HFFc6 (cell line): Measurements from ENCODE around the gene ZNF524. TPM values are rescaled to one million over a fixed set of nuclear protein-coding genes. Genes with fewer than 3 reads are reported as not detected.

Source experiments
- DNase-seq: peaks from one replicate; pipeline ENCODE4 v3.0.0-alpha.2; 2018
- H3K27ac Mint-ChIP-seq: 2 replicates; pipeline ENCODE4 v1.8.0; 2020; ENCODE audit warnings: mild to moderate bottlenecking, mixed read lengths
- H3K27me3 Mint-ChIP-seq: 2 replicates; pipeline ENCODE4 v1.8.0; 2021; ENCODE audit warnings: mild to moderate bottlenecking, moderate library complexity, mixed read lengths; ENCODE audit not compliant: insufficient read depth
- H3K36me3 Mint-ChIP-seq: 2 replicates; pipeline ENCODE4 v1.8.0; 2021; ENCODE audit warnings: low read depth, mixed read lengths
- H3K4me1 Mint-ChIP-seq: 2 replicates; pipeline ENCODE4 v1.8.0; 2020; ENCODE audit warnings: low read depth, mixed read lengths
- H3K4me3 Mint-ChIP-seq: 2 replicates; pipeline ENCODE4 v1.8.0; 2020; ENCODE audit warnings: mild to moderate bottlenecking, moderate library complexity, mixed read lengths
- H3K9me3 Mint-ChIP-seq: 2 replicates; pipeline ENCODE4 v1.8.0; 2020; ENCODE audit warnings: mild to moderate bottlenecking, mixed read lengths
- total RNA-seq, 6 experiments: library from RNA; stranded (reverse); fragmentation: NEBNext Ultra II Directional; extraction: Animal tissue kit (Norgen Biotek cat#: 25700); gene quantifications; 2 replicates in 1 of 6; 3 replicates in 5 of 6; pipeline ENCODE4 v1.2.3, GENCODE V29; 2021
- TF ChIP-seq, protein P1 (sequence below): fragments of 200-600 bp; sonication (generic); IDR thresholded peaks from 2 replicates; pipeline ENCODE4 v1.5.0; 2021; ENCODE audit warnings: antibody characterized with exemption, mild to moderate bottlenecking

The ZNF524 gene
- total RNA-seq, 6 experiments from 2014 or later = 9.3 to 12.0 (median 10.7) TPM

DNA sequence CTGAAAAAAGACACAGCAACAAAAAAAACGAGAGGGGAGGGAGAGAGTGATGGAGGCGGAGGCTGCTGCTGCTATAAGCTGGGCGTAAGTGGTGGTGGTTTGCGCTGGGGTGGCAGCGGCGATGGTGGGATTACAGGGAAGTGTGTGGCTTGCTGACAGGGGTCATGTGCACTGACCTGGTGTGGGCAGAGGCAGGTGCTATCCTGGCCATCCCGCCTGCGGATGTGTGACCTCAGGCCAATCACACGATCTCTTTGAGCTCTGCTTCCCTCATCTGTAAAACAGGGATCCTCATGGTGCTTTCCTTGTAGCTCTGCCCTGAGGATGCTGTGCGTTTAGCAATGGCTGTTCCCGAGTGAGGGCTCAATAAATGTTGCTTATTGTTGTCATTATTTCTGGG, 37.4 kb downstream of the ZNF524 start:
- no peak for DNase-seq
- TF ChIP-seq, protein P1, sequence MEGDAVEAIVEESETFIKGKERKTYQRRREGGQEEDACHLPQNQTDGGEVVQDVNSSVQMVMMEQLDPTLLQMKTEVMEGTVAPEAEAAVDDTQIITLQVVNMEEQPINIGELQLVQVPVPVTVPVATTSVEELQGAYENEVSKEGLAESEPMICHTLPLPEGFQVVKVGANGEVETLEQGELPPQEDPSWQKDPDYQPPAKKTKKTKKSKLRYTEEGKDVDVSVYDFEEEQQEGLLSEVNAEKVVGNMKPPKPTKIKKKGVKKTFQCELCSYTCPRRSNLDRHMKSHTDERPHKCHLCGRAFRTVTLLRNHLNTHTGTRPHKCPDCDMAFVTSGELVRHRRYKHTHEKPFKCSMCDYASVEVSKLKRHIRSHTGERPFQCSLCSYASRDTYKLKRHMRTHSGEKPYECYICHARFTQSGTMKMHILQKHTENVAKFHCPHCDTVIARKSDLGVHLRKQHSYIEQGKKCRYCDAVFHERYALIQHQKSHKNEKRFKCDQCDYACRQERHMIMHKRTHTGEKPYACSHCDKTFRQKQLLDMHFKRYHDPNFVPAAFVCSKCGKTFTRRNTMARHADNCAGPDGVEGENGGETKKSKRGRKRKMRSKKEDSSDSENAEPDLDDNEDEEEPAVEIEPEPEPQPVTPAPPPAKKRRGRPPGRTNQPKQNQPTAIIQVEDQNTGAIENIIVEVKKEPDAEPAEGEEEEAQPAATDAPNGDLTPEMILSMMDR = no peak
- H3K9me3 Mint-ChIP-seq = no peaks in the 10 kb centered on the region
- H3K4me1 Mint-ChIP-seq = peaks cover 68% of the 10 kb centered on the region
- peak overlapping the region; percentile 75; the same call in 1 of the 2 replicates for H3K27ac Mint-ChIP-seq
- peaks cover 42% of the 10 kb centered on the region for H3K36me3 Mint-ChIP-seq
- peaks cover 9% of the 10 kb centered on the region for H3K27me3 Mint-ChIP-seq
- H3K4me3 Mint-ChIP-seq = no peak overlapping the region; the same call in 1 of the 2 replicates

DNA sequence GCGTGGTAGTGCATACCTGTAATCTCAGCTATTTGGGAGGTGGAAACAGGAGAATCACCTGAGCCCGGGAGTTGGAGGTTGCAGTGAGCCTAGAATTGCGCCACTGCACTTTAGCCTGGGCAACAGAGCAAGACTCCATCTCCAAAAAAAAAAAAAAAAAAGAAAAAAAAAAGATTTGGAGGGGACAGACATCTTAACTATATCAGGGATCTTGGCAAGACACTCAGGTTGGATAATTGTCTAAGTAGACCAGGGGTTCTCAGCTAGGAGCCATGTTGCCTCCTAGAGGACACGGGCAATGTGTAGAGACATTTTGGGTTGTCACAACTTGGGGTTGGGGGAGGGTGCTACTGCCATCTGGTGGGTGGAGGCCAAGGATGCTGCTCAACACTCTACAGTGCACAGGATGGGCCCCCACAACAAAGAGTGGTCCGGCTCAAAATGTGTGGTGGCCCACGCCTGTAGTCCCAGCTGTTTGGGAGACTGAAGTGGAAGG, 38.8 kb downstream of the ZNF524 start:
- TF ChIP-seq, protein P1 = peak; percentile 73
- Mint-ChIP-seq H3K36me3 (peaks cover 49% of the 10 kb centered on the region), H3K4me1 (peaks cover 71% of the 10 kb centered on the region), H3K27me3 (peaks cover 14% of the 10 kb centered on the region), H3K9me3 (no peaks in the 10 kb centered on the region), H3K4me3 (peak overlapping the region; percentile 32; the same call in 1 of the 2 replicates), H3K27ac (peak overlapping the region; percentile 56)
- DNase-seq = peak; percentile 24

DNA sequence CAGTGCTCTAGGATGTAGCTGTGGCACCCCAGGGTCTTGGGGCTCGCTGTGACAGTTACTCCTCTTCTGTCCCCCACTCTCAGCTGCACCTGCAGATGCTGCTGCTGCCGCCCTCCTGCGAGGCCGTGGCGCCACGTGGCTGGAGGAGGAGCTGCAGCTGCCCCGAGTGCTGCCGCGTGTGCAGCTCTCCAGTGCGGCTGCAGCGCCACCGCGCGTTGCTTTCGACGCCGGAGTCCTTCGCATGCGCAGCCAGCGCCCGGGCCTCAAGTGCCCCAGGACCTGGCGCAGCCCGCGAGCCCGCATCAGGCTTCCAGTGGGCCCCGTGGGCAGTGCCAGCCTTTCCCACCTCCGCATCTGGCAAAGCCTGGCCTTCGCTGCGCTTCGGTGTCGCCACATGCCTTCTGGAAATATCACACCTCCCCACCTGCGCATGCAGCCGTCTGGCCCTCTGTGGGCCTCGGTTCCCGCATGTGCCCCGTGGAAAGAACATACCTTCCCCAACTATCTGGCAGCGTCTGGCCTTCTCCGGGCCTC, 40.0 kb downstream of the ZNF524 start:
- peaks cover 44% of the 10 kb centered on the region for H3K36me3 Mint-ChIP-seq
- peaks cover 64% of the 10 kb centered on the region for H3K4me1 Mint-ChIP-seq
- H3K4me3 Mint-ChIP-seq = peak overlapping the region; percentile 87

DNA sequence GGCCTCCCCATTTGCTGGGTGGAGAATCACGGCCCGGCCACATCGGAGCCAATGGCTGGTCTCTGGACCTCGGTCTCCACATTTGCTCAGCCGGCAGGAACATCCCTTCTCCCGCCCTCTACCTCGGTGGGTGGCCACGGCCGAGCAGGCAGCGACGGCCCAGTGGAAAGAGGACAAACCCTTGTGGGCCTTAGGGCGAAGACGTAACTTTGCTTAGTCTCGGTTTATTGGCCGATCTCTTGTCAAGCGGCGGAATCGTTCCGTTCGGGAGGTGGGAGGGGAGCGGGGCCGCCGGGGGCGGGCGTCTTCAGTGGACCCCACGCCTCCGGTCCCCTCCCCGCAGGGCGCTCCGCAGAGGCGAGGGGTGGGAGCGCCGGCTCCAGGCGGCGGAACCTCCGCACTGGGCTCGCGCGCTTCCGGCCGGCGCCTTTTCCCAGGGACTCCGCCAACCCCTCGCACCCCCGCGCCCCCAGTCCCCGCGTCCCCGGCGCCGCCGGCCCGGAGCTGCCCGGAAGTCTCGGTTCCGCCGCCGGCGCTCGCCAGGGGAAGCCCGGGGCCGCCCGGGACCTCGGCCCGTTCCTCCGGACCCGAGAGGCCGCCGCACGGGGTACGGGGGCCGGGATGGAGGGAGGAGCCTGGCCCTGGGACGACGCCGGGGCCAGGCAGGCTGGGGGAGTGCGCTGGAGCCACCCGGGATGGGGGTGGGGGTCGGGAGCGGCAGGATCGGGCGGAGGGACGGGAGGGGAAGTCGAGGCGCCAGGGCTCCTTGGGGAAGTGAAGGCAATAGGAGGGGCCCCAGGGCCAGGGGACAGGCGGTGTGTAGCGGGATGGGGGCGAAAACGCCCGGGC, 40.7 kb downstream of the ZNF524 start, which contains the start of gene ZNF580:
Gene ZNF580, plus strand, starts transcription at position 426 of the 849 bp plus-strand sequence. CDS start 1,507 bp downstream, outside the sequence.
- Mint-ChIP-seq H3K36me3 (peaks cover 44% of the 10 kb centered on the region), H3K9me3 (no peaks in the 10 kb centered on the region), H3K27me3 (peaks cover 9% of the 10 kb centered on the region), H3K27ac (peak within 1 kb of the TSS; percentile 94), H3K4me3 (peak within 1 kb of the TSS; percentile 94), H3K4me1 (peaks cover 62% of the 10 kb centered on the region)
- DNase-seq = peak; percentile 80
- TF ChIP-seq, protein P1 = no peak

More for the DNA sequence above, 40.0 kb downstream of the ZNF524 start:
- Mint-ChIP-seq H3K9me3 (no peaks in the 10 kb centered on the region), H3K27me3 (peaks cover 9% of the 10 kb centered on the region), H3K27ac (peak overlapping the region; percentile 94)
- TF ChIP-seq, protein P1 = peak; percentile 67
- DNase-seq = peak; percentile 19

DNA sequence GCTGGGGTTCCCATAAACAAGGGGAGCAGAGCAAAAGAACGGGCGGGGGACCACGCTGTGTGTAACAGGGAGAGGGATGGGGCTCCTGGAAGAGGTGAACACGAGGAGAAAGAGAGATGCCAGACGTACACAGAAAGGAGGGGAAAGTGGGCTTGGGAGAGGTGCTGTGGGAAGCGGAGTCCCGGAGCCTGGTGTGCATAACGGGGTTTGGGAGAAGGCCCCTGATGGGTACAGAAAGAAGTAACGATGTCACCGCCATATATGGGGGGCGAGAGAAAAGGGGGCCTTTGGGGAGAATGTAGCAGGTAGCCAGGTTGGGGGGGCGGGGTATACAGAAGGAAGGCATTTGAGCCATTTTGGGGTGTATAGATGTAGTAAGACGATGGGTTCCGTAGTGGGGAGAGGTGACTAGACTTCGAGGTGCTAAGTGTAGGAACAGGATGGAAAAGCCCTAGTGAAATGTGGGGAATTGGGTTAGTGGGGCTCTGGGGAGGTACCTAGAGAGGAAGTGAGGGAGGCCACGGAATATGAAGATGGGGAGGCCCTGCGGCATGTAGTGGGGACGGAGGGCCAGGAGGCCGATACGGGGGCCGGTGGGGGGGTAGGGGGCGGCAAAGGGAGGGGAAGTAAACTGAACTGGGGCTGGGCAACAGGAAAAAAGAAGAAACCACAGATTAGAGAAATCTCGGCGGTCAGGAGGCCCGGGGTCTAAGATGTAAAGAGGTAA, 41.5 kb downstream of the ZNF524 start:
- Mint-ChIP-seq H3K4me3 (peak overlapping the region; percentile 94), H3K9me3 (no peaks in the 10 kb centered on the region), H3K36me3 (peaks cover 36% of the 10 kb centered on the region), H3K4me1 (peaks cover 54% of the 10 kb centered on the region), H3K27ac (peak overlapping the region; percentile 87), H3K27me3 (peaks cover 9% of the 10 kb centered on the region)
- no peak for DNase-seq
- TF ChIP-seq, protein P1 = no peak
